ENCODE results near the gene KIF26A.

GRCh38 chr14:104142136-104142945 lies 4.0 kb downstream of the KIF26A start:
- TF ChIP-seq EZH2 (IDR thresholded peaks at IDR 0.05; ENCODE audit: borderline replicate concordance, low read length) = no peak
- TF ChIP-seq CTCF (IDR thresholded peaks at IDR 0.05; ENCODE audit: low read length) = no peak

Data from OCI-LY1 (cell line).